GM18909 (cell line): ENCODE data around the gene CBLC.
A peak's percentile ranks its signal among the peaks of the same experiment; 100 is the strongest.
"Not testable (repeated sequence)": the region's sequence is repeated elsewhere in the genome, so short reads cannot be mapped to it uniquely, and the experiment has no call there.

Experiments
- ATAC-seq: cut with Tn5 transposase; IDR thresholded peaks from one replicate; pipeline ENCODE4 v1.9.1; 2021; ENCODE audit warnings: mild to moderate bottlenecking; ENCODE audit not compliant: unreplicated experiment, poor library complexity

The CBLC gene

DNA sequence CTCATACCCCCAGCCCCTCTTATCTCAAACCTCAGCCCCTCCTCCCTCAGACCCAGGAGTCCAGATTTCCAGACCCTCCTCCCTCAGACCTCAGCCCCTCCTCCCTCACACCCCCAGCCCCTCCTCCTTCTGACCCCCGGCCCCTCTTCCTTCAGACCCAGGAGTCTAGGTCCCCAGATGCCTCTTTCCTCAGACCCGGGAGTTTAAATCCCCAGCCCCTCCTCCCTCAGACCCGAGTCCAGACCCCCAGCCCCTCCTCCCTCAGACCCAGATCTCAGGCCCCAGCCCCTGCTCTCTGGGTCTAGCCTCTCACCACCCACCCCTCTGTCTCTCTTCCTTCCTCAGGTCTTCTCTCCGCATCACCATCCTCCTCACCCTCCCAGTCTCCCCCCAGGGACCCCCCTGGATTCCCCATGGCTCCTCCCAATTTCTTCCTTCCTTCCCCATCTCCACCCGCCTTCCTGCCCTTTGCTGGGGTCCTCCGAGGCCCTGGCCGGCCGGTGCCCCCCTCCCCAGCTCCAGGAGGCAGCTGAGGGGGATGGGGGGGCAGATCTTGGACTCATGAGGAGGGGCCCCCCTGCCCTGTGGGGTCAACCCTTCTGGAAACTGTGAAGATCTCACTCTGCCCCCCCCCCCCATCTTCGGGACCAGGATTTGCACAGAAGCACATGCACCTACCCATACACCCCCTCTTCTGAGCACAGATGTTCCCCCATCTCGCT is 18.4 kb upstream of the CBLC start:
- ATAC-seq: no peak

DNA sequence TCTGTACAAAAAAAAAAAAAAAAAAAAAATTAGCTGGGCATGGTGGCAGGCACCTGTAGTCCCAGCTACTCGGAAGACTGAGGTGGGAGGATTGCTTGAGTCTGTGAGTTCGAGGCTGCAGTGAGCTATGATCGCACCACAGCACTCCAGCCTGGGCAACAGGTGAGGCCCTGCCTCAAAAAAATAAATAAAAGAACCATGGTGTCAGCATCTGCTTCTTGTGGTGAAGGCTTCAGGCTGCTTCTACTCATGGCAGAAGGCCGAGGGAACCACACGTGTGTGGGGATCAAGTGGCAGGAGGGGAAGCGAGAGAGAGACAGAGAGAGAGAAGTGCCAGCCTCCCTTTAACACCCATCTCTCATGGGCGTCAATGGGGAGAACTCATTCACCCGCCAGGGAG is 15.7 kb upstream of the CBLC start:
- ATAC-seq: no peak

- no peak for ATAC-seq
Measured at GRCh38 chr19:44765033-44765948, 12.4 kb upstream of the CBLC start.

- ATAC-seq: no peak
Measured at GRCh38 chr19:44765949-44766335, 11.7 kb upstream of the CBLC start.

DNA sequence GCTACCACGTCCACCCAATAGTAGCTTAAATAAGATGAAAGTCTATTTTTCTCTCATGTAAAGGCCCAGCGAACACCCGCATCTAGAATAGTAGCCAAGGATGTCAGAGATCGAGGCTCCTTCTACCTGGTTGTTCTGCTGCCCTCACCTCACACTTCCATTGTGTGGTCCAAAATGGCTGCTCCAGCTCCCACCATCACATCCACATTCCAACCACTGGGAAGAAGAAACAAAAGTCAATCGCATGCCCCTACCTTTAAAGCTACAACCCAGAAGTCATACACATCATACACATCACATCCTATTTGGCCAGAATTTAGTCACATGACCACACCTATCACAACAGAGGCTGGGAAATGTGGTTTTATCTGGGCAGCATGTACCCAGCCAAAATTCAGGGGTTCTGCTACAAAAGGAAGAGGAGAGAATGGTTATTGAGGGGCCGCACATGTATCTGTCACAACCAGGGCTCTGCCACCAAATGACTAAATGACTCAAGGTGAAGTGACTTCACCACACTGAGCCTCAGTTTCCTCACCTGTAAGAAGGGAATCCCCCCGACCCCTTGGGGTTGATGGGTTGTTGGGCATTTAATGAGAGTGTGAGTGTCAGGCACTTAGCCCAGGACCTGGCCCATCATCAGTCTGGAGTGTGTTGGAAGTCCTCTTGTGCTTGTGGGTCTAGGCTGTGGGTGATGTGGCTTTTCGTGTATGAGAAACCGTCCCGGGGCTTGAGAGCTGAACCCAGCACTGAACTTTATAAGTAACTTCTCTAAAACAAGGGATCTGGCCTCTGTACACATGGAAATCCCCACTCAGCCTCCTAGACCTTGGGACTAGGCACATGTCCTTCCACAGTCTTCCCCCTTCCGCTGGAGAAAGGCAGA is 10.2 kb upstream of the CBLC start:
- ATAC-seq: no peak

- ATAC-seq: peak; percentile 96
Measured at GRCh38 chr19:44770550-44771257, 7.0 kb upstream of the CBLC start.

GRCh38 chr19:44772144-44772543 is 5.5 kb upstream of the CBLC start:
- not testable (repeated sequence) for ATAC-seq

- ATAC-seq: no peak
Measured at GRCh38 chr19:44772959-44773358, 4.7 kb upstream of the CBLC start.

- ATAC-seq: no peak
Measured at GRCh38 chr19:44775676-44776240, 1.9 kb upstream of the CBLC start.

DNA sequence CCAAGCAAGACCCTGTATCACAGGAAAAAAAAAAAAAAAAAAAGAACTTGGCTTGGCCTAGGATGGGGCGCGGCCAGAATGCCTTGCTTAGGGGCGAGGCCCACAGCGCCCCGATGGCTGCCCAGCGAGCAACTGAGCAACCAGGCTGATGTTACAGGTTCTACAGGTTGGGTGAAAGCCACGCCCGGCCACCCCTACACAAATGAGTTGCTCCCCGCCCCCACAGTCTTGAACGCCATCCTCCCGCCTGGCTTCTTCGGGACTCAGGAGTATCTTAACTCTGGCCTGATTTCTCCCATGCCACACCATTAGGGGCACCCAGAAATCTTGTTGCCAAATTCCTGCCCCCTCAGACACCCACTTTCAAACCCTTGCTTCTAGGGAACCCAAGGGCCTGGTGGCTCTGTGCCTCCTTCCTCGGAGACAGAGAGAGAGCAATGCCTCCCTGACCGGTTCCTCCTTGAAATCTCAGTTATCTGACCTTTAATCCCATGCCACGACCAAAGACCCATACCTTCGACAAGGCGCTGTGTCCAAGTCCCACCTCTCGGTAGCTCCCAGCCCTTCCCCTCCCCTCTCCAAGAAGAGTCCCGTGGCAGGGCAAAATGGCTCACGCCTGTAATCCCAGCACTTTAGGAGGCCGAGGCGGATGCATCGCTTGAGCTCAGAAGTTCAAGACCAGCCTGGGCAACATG is 1.1 kb upstream of the CBLC start:
- no peak for ATAC-seq

GRCh38 chr19:44779150-44779549 is 1.5 kb downstream of the CBLC start:
- ATAC-seq: no peak

DNA sequence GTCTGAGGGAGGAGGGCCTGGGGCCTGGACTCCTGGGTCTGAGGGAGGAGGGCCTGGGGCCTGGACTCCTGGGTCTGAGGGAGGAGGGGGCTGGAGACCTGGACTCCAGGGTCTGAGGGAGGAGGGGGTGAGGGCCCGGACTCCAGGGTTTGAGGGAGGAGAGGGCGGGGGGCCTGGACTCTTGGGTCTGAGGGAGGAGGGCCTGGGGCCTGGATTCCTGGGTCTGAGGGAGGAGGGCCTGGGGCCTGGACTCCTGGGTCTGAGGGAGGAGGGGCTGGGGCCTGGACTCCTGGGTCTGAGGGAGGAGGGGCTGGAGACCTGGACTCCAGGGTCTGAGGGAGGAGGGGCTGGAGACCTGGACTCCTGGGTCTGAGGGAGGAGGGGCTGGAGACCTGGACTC is 4.0 kb downstream of the CBLC start:
- ATAC-seq: not testable (repeated sequence)

DNA sequence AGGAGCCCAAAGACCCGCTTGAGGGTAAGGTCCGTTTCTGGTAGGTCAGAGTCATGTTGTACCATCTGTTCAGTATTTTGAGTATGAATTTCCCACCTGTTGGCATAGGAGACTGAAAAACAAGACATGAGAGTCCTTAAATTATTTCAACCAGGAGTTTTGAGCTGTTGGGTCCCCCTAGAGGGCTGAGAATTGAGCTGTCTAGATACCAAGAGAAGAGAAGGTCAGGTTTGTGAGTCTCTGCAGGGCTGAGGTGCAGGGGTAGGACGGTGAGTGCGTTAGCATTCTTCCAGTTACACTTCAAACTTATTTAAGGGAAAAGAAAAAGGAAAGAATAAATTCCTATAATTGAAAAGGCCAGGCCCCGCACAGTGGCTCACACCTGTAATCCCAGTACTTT is 5.0 kb downstream of the CBLC start:
- ATAC-seq: no peak

GRCh38 chr19:44783545-44783944 is 5.9 kb downstream of the CBLC start:
- ATAC-seq: no peak

- no peak for ATAC-seq
Measured at GRCh38 chr19:44785271-44785670, 7.6 kb downstream of the CBLC start.

- no peak for ATAC-seq
Measured at GRCh38 chr19:44785993-44786392, 8.3 kb downstream of the CBLC start.

DNA sequence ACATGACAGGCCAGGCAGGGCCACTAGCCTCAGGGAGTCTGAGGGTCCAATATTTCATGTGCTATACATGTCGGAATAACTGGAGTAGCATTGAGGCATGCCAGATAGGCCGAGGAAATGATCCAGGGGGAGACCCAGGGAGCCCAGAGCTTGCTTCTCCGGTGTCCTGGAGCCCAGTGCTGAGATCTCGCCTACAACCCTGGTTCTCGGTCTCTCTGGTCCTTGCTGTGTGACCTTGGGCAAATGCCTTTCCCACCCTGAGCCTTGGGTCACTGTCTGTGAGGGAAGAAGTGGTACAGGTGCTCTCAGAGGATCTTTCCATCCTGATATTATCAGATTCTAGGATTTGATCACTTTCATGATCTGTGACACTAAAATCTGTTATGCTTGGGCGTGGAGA is 11.3 kb downstream of the CBLC start:
- no peak for ATAC-seq

DNA sequence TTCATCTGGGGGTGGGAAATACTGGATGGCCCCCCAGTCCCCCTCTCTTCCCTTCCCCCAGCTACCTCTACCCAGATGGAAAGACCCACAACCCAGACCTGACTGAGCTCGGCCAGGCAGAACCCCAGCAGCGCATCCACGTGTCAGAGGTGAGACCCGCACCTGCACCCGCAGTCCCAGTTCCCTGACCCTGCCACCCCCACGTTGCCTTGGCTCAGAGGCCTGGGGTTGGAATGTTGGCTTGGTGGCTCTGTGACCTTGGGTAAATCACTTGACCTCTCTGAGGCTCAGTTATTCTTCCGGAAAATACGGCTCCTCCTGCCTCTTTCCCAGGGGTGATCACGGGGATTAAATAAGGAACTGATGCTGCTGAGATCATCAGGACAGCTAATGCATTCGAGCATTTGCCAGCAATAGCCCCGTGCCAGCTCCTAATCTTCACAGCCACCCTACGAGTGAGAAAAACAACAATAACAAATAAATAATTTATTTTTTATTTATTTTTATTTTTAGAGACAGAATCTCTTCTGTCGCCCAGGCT is 12.3 kb downstream of the CBLC start:
- ATAC-seq: no peak

DNA sequence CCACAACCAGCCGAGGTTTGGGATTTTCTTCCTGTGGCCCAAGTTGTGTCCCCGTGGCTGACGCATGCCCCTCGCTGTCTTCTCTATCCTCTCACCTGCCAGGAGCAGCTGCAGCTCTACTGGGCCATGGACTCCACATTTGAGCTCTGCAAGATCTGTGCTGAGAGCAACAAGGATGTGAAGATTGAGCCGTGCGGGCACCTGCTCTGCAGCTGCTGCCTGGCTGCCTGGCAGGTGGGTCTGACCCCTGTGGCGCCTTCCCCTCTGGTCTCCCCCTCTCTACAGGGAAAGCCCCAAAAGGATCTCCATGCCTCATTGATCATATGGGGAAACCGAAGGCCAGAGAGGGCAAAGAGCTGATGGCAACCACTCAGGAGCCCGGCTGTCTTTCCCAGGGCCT is 14.6 kb downstream of the CBLC start:
- ATAC-seq: no peak
